ENCODE results near the gene RBM38.
"Not testable (repeated sequence)": the region's sequence is repeated elsewhere in the genome, so short reads cannot be mapped to it uniquely, and the experiment has no call there.

DNA sequence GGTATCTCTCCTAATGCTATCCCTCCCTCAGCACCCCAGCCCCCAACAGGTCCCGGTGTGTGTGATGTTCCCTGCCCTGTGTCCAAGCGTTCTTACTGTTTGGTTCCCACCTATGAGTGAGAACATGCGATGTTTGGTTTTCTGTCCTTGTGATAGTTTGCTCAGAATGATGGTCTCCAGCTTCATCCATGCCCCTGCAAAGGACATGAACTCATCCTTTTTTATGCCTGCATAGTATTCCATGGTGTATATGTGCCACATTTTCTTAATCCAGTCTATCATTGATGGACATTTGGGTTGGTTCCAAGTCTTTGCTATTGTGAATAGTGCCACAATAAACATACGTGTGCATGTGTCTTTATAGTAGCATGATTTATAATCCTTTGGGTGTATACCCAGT lies 28.3 kb downstream of the RBM38 start:
- not testable (repeated sequence) for TF ChIP-seq POLR2A (IDR thresholded peaks at IDR 0.05)
- TF ChIP-seq, protein P1, sequence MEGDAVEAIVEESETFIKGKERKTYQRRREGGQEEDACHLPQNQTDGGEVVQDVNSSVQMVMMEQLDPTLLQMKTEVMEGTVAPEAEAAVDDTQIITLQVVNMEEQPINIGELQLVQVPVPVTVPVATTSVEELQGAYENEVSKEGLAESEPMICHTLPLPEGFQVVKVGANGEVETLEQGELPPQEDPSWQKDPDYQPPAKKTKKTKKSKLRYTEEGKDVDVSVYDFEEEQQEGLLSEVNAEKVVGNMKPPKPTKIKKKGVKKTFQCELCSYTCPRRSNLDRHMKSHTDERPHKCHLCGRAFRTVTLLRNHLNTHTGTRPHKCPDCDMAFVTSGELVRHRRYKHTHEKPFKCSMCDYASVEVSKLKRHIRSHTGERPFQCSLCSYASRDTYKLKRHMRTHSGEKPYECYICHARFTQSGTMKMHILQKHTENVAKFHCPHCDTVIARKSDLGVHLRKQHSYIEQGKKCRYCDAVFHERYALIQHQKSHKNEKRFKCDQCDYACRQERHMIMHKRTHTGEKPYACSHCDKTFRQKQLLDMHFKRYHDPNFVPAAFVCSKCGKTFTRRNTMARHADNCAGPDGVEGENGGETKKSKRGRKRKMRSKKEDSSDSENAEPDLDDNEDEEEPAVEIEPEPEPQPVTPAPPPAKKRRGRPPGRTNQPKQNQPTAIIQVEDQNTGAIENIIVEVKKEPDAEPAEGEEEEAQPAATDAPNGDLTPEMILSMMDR (IDR thresholded peaks at IDR 0.05), result not testable (repeated sequence)

All from adrenal gland (tissue), 5 donors.